ENCODE measurements around the gene CTRL. TPM values are rescaled to one million over a fixed set of nuclear protein-coding genes. Genes with fewer than 3 reads are reported as not detected.
A peak's percentile ranks its signal among the peaks of the same experiment; 100 is the strongest.

CTRL gene
- total and polyA plus RNA-seq, 9 donors, result 0.35 to 4.4 (median 2.5) TPM

DNA sequence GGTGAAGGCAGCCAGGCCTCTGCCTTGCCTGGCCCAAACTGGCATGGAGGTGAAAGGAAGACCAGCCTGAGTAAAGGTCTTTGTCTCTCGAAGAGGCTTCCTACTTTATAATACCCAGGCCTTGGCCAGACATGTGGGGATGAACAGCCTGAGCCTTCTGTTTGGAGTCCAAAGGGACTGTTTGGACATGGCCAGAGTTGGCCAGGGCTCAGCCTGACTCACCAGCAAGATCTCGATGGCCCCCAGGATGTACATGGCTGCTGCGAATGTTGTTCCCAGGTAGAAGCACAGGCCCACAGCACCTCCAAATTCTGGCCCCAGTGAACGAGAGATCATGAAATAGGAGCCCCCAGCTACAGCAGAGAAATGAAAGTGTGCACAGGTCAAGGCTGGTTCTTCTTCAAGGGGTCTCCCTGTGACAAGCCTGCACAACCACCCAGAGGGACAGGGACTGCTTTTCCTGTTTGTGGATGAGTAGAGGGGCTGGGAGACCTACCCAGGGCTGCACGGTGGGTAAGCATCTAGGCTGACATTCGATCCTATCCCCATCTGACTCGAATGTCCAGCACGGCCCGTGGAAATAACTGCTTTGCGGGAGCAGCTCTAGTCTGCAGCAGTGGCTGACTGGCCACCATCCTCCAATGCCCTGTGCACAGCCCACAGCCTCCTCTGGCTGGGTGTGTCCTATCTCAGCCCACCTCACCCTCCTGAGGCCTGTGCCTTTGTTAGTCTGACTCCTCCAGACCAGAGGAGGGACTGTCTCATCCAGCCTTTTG is 22.9 kb upstream of the CTRL start:
- no peak overlapping the region for H3K27ac ChIP-seq
- no peaks in the 10 kb centered on the region for H3K27me3 ChIP-seq
- peaks cover 3% of the 10 kb centered on the region for H3K4me1 ChIP-seq (ENCODE audit: insufficient read depth)
- no peaks in the 10 kb centered on the region for H3K9me3 ChIP-seq
- intact Hi-C loops (cut with DNase I), result no loop called here
- no peaks in the 10 kb centered on the region for H3K36me3 ChIP-seq
- TF ChIP-seq, protein P1, sequence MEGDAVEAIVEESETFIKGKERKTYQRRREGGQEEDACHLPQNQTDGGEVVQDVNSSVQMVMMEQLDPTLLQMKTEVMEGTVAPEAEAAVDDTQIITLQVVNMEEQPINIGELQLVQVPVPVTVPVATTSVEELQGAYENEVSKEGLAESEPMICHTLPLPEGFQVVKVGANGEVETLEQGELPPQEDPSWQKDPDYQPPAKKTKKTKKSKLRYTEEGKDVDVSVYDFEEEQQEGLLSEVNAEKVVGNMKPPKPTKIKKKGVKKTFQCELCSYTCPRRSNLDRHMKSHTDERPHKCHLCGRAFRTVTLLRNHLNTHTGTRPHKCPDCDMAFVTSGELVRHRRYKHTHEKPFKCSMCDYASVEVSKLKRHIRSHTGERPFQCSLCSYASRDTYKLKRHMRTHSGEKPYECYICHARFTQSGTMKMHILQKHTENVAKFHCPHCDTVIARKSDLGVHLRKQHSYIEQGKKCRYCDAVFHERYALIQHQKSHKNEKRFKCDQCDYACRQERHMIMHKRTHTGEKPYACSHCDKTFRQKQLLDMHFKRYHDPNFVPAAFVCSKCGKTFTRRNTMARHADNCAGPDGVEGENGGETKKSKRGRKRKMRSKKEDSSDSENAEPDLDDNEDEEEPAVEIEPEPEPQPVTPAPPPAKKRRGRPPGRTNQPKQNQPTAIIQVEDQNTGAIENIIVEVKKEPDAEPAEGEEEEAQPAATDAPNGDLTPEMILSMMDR (IDR thresholded peaks at IDR 0.05), result no peak
- no peak for TF ChIP-seq POLR2A (IDR thresholded peaks at IDR 0.05)
- TF ChIP-seq EP300 (IDR thresholded peaks at IDR 0.05), result no peak
- DNase-seq, result peak in 1 of 5 donors; percentile 9
- 80 to 89% (median 84%) methylated on average over 9 to 10 of the region's 10 CpGs for WGBS, 3 donors
- no peak overlapping the region for H3K4me3 ChIP-seq

DNA sequence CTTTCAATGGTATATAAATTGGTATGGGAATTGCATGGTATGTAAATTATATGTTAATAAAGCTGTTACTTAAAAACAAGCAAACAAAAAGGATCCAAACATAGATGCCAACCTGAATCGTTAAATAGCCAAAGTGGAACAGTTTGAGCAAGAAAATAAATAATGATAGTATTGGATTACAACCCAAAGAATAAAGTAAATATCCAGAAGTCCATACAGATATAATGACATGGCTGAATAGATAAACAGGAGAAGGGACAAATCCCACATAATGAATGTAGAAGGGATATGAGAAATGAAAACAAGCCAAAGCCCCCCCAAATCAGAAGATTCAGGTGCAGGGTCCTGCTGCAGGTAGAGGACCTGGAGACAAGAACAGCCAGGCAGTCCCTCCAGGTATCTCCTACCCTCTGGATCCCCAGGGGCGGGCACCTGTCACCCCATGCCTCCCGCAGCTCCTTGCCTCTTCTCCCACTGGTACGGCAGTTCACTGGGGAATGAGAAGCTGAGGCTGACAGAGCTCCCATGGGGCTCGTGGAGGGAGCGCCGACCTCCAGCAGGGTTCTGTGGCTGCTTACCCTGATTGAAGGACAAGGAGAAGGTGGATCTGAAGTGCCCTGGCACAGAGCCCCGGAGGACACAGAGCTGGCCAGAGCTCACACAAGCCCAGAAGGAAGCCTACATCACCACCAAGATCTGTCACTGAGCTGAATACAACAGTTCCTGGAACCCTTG is 22.1 kb upstream of the CTRL start:
- no peaks in the 10 kb centered on the region for H3K9me3 ChIP-seq
- no peaks in the 10 kb centered on the region for H3K27me3 ChIP-seq
- WGBS, 3 donors, result 80 to 90% (median 81%) methylated on average over 6 to 8 of the region's 8 CpGs
- no peaks in the 10 kb centered on the region for H3K4me1 ChIP-seq (ENCODE audit: insufficient read depth)
- no peak overlapping the region for H3K27ac ChIP-seq
- H3K36me3 ChIP-seq, result no peaks in the 10 kb centered on the region
- no peak overlapping the region for H3K4me3 ChIP-seq
- intact Hi-C loops (cut with DNase I), result no loop called here
- TF ChIP-seq, protein P1 (IDR thresholded peaks at IDR 0.05), result no peak
- TF ChIP-seq EP300 (IDR thresholded peaks at IDR 0.05) (no peak), POLR2A (IDR thresholded peaks at IDR 0.05) (no peak)
- no peak for DNase-seq

DNA sequence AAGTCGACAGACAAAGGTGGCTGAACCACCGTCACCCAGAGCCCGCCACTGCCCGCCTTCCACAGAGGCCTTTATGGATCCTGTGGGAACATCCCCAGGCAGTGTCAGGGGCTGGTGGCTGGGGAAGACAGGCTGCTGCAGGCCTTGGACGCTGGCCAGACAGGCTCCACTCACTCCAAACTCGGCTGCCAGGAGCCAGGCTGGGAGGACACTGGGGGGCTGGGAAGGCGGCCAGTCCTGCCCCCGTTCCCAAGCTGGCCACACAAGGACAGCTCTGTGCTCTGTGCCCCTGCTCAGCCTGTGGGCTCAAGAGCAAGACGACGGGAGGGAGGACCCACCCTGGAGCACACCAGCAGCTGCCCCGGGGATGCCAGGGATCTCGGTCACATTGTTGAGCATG is 19.8 kb upstream of the CTRL start:
- Histone ChIP-seq H3K9me3 (no peaks in the 10 kb centered on the region), H3K4me3 (no peak overlapping the region), H3K4me1 (ENCODE audit: insufficient read depth) (no peaks in the 10 kb centered on the region), H3K27me3 (no peaks in the 10 kb centered on the region), H3K27ac (no peak overlapping the region), H3K36me3 (no peaks in the 10 kb centered on the region)
- intact Hi-C loops (cut with DNase I), result no loop called here
- 56 to 61% (median 59%) methylated on average over 10 to 12 of the region's 12 CpGs for WGBS, 3 donors
- no peak for TF ChIP-seq POLR2A (IDR thresholded peaks at IDR 0.05)
- TF ChIP-seq, protein P1 (IDR thresholded peaks at IDR 0.05), result no peak
- TF ChIP-seq EP300 (IDR thresholded peaks at IDR 0.05), result no peak
- DNase-seq, result no peak

DNA sequence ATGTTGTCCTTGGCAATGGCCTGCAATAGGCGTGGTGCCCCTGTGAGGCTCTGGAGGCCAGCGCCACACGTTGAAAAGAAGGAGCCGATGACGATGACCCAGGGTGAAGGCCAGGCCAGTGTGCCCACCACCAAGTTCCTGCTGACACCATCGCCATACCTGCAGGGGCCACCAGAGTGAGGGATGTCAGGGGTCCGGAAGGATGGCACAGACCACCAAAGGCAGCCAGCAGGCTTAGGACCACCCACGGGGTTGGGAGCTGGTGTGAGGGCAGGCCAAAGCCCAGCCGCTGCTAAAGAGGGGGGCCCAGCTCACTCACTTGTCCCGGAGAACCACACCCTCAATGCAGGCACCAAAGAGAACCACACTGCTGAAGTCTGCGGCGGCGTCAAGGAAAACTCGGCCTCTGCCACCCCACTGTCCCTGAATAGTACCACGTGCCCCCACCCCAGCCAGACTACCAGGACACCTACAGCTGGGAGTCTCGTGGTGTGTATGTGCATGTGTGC is 18.7 kb upstream of the CTRL start:
- DNase-seq, result no peak

More for the DNA sequence above, 18.7 kb upstream of the CTRL start:
- intact Hi-C loops (cut with DNase I), result no loop called here
- Histone ChIP-seq H3K36me3 (no peaks in the 10 kb centered on the region), H3K4me1 (ENCODE audit: insufficient read depth) (no peaks in the 10 kb centered on the region), H3K27ac (no peak overlapping the region), H3K4me3 (no peak overlapping the region), H3K27me3 (no peaks in the 10 kb centered on the region), H3K9me3 (no peaks in the 10 kb centered on the region)
- TF ChIP-seq POLR2A (IDR thresholded peaks at IDR 0.05) (no peak), EP300 (IDR thresholded peaks at IDR 0.05) (no peak)
- TF ChIP-seq, protein P1 (IDR thresholded peaks at IDR 0.05), result no peak
- WGBS, 3 donors, result 78 to 84% (median 83%) methylated on average over 16 of the region's 16 CpGs

Data from ovary (tissue), 9 donors.